ENCODE results near the gene TCOF1.

Gene TCOF1

GRCh38 chr5:150341331-150341730, 16.2 kb upstream of the TCOF1 start:
- no peaks in the 10 kb centered on the region for H3K79me2 ChIP-seq (ENCODE audit: insufficient read depth, low read length)
- no peaks in the 10 kb centered on the region for H3K36me3 ChIP-seq (ENCODE audit: low read length)
- H3K9ac ChIP-seq (ENCODE audit: low read length): no peak overlapping the region
- no peak for TF ChIP-seq CTCF (IDR thresholded peaks at IDR 0.05; ENCODE audit: insufficient read depth, low read length, poor library complexity, severe bottlenecking)
- no peaks in the 10 kb centered on the region for H3K9me3 ChIP-seq (ENCODE audit: insufficient read depth, low read length)
- H3K4me2 ChIP-seq (ENCODE audit: low read depth, low read length, poor library complexity, severe bottlenecking): no peak overlapping the region
- H3K4me3 ChIP-seq (ENCODE audit: insufficient read depth, low read length, poor library complexity, severe bottlenecking): no peak overlapping the region
- no peak overlapping the region for H3K27ac ChIP-seq (ENCODE audit: low read depth, low read length)
- no peaks in the 10 kb centered on the region for H3F3A ChIP-seq (ENCODE audit: insufficient read depth)
- no peak overlapping the region for H2AFZ ChIP-seq (ENCODE audit: low read depth, low read length, severe bottlenecking)
- H3K9me2 ChIP-seq (replicated peaks; ENCODE audit: insufficient read depth, low read length): no peaks in the 10 kb centered on the region
- no peaks in the 10 kb centered on the region for H4K20me1 ChIP-seq (ENCODE audit: low read depth, low read length)
- H3K27me3 ChIP-seq (ENCODE audit: low read length): no peaks in the 10 kb centered on the region

- Histone ChIP-seq H3K27ac (ENCODE audit: low read depth, low read length) (no peak overlapping the region), H3K4me2 (ENCODE audit: low read depth, low read length, poor library complexity, severe bottlenecking) (no peak overlapping the region)
Measured at GRCh38 chr5:150341989-150342388, 15.5 kb upstream of the TCOF1 start.

GRCh38 chr5:150342583-150342982, 14.9 kb upstream of the TCOF1 start:
- no peaks in the 10 kb centered on the region for H3K27me3 ChIP-seq (ENCODE audit: low read length)
- no peak overlapping the region for H3K4me2 ChIP-seq (ENCODE audit: low read depth, low read length, poor library complexity, severe bottlenecking)
- no peaks in the 10 kb centered on the region for H3K36me3 ChIP-seq (ENCODE audit: low read length)
- TF ChIP-seq CTCF (IDR thresholded peaks at IDR 0.05; ENCODE audit: insufficient read depth, low read length, poor library complexity, severe bottlenecking) (no peak), EZH2phosphoT487 (conservative IDR thresholded peaks at IDR 0.05; ENCODE audit: low read length) (no peak)
- H3K9ac ChIP-seq (ENCODE audit: low read length): no peak overlapping the region
- H3K4me3 ChIP-seq (ENCODE audit: insufficient read depth, low read length, poor library complexity, severe bottlenecking): no peak overlapping the region
- no peaks in the 10 kb centered on the region for H3K9me3 ChIP-seq (ENCODE audit: insufficient read depth, low read length)
- no peaks in the 10 kb centered on the region for H3K79me2 ChIP-seq (ENCODE audit: insufficient read depth, low read length)
- no peak overlapping the region for H2AFZ ChIP-seq (ENCODE audit: low read depth, low read length, severe bottlenecking)
- H3K9me2 ChIP-seq (replicated peaks; ENCODE audit: insufficient read depth, low read length): no peaks in the 10 kb centered on the region
- no peaks in the 10 kb centered on the region for H4K20me1 ChIP-seq (ENCODE audit: low read depth, low read length)
- no peaks in the 10 kb centered on the region for H3F3A ChIP-seq (ENCODE audit: insufficient read depth)
- H3K27ac ChIP-seq (ENCODE audit: low read depth, low read length): no peak overlapping the region

More at GRCh38 chr5:150341989-150342388, 15.5 kb upstream of the TCOF1 start:
- H3K4me3 ChIP-seq (ENCODE audit: insufficient read depth, low read length, poor library complexity, severe bottlenecking): no peak overlapping the region
- no peaks in the 10 kb centered on the region for H3K79me2 ChIP-seq (ENCODE audit: insufficient read depth, low read length)
- H3K9ac ChIP-seq (ENCODE audit: low read length): no peak overlapping the region
- H3K27me3 ChIP-seq (ENCODE audit: low read length): no peaks in the 10 kb centered on the region
- H2AFZ ChIP-seq (ENCODE audit: low read depth, low read length, severe bottlenecking): no peak overlapping the region
- no peaks in the 10 kb centered on the region for H3F3A ChIP-seq (ENCODE audit: insufficient read depth)
- H3K9me2 ChIP-seq (replicated peaks; ENCODE audit: insufficient read depth, low read length): no peaks in the 10 kb centered on the region
- no peaks in the 10 kb centered on the region for H3K9me3 ChIP-seq (ENCODE audit: insufficient read depth, low read length)
- H4K20me1 ChIP-seq (ENCODE audit: low read depth, low read length): no peaks in the 10 kb centered on the region
- TF ChIP-seq CTCF (IDR thresholded peaks at IDR 0.05; ENCODE audit: insufficient read depth, low read length, poor library complexity, severe bottlenecking) (no peak), EZH2phosphoT487 (conservative IDR thresholded peaks at IDR 0.05; ENCODE audit: low read length) (no peak)
- H3K36me3 ChIP-seq (ENCODE audit: low read length): no peaks in the 10 kb centered on the region

Data from SU-DHL-6 (cell line).